ENCODE measurements around the gene COG5.

Gene COG5

DNA sequence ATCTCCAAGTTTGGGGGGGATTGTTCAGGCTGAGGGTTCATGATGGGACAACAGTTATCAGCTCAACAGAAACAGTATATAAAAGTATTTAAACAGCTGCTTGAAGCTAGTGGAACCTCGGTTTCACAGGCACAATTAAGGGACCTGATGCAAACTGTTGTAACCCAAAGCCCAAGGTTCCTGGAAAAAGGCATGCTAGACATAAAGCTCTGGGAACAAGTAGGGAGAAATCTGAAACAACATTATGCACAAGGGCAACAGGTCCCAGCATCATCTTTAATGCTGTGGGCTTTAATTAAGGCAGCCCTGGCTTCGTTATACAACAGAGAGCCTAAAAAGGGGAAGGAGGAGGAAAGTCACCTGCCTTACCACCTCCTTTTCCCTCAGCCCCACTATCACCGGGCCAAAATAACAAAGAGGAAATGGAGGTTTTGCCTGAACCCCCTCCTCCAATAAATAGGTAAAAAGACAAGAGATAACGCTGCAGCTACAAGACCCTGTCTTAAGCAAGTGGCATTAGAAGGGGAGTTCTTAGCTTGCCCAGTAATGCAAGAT is 177.1 kb downstream of the COG5 start:
- TF ChIP-seq, protein P1, sequence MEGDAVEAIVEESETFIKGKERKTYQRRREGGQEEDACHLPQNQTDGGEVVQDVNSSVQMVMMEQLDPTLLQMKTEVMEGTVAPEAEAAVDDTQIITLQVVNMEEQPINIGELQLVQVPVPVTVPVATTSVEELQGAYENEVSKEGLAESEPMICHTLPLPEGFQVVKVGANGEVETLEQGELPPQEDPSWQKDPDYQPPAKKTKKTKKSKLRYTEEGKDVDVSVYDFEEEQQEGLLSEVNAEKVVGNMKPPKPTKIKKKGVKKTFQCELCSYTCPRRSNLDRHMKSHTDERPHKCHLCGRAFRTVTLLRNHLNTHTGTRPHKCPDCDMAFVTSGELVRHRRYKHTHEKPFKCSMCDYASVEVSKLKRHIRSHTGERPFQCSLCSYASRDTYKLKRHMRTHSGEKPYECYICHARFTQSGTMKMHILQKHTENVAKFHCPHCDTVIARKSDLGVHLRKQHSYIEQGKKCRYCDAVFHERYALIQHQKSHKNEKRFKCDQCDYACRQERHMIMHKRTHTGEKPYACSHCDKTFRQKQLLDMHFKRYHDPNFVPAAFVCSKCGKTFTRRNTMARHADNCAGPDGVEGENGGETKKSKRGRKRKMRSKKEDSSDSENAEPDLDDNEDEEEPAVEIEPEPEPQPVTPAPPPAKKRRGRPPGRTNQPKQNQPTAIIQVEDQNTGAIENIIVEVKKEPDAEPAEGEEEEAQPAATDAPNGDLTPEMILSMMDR (IDR thresholded peaks at IDR 0.05; ENCODE audit: low read depth, low read length) = no peak

DNA sequence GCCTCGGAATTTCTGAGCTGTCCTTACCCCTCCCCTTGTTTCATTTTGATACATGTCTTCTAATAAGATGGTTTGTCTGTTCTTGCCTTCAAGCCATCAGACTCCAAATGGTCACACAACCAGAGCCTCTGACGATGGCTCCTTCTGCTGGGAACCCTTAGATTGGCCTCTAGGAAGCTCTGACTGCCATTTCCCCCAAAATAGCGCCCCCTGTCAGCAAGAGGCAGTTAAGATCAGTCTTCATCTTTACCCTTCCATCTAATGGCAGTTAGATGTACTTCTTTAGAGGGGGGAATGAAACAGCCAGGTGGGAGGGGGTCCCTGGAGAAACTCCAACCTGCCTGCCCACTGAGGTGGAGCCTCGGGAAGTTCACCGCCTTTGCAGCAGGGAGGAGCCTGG is 179.7 kb downstream of the COG5 start:
- Histone ChIP-seq H3K9me3 (no peaks in the 10 kb centered on the region), H3K4me3 (ENCODE audit: low read depth, low read length) (no peak overlapping the region), H3K4me1 (peaks cover 24% of the 10 kb centered on the region), H3K36me3 (no peaks in the 10 kb centered on the region), H3K27me3 (no peaks in the 10 kb centered on the region)
- DNase-seq = no peak
- TF ChIP-seq, protein P1 (IDR thresholded peaks at IDR 0.05; ENCODE audit: low read depth, low read length) = 0 out of 2 replicates have a peak, but pooled peaks have one; percentile 25

More for the DNA sequence above, 177.1 kb downstream of the COG5 start:
- Histone ChIP-seq H3K9me3 (no peaks in the 10 kb centered on the region), H3K4me3 (ENCODE audit: low read depth, low read length) (0 out of 2 replicates have a peak overlapping the region, but pooled peaks have one; percentile 10), H3K27me3 (no peaks in the 10 kb centered on the region), H3K36me3 (no peaks in the 10 kb centered on the region), H3K4me1 (peaks cover 26% of the 10 kb centered on the region)
- no peak for DNase-seq

DNA sequence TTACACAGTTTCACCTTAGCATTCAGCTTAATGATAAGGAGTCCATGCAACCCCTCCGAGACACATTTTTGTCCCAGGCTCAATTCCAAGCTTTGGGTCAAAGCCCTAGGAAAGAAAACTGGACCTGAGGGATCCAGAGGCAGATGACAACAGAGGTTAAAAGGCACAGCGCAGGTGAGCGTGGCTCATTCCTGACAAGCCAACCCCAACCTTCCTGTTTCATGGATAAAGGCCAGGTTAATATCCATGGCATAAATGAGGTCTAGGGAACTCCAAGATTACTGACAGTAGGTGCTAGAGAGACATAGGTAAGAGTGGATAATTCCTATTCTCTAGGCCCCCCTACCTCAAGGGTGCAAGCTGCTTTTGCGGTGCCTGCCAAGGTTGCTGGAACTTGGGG is 180.5 kb downstream of the COG5 start:
- no peak for DNase-seq
- Histone ChIP-seq H3K27me3 (no peaks in the 10 kb centered on the region), H3K9me3 (no peaks in the 10 kb centered on the region), H3K4me1 (peaks cover 17% of the 10 kb centered on the region), H3K4me3 (ENCODE audit: low read depth, low read length) (no peak overlapping the region), H3K36me3 (no peaks in the 10 kb centered on the region)
- TF ChIP-seq, protein P1 (IDR thresholded peaks at IDR 0.05; ENCODE audit: low read depth, low read length) = no peak

DNA sequence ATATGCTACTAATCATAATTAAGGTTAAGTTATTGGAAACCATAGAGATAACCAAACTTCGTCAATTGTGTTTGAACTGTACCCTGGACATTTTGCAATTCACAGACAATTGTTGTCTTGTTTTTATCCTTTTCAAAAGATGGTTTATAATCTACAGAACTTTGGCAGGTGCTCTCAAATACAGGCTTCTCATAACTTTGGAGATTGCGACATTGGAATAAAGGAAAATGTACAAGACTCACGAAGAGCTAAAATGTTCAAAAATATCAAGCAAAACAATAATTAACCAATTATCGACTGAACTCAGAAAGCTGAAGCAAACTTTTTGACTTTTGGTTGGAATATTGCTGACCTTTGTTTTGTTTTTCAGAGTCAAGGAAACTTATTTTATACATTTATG is 182.3 kb downstream of the COG5 start:
- H3K4me1 ChIP-seq = peaks cover 3% of the 10 kb centered on the region
- TF ChIP-seq, protein P1 (IDR thresholded peaks at IDR 0.05; ENCODE audit: low read depth, low read length) = no peak
- DNase-seq = no peak

DNA sequence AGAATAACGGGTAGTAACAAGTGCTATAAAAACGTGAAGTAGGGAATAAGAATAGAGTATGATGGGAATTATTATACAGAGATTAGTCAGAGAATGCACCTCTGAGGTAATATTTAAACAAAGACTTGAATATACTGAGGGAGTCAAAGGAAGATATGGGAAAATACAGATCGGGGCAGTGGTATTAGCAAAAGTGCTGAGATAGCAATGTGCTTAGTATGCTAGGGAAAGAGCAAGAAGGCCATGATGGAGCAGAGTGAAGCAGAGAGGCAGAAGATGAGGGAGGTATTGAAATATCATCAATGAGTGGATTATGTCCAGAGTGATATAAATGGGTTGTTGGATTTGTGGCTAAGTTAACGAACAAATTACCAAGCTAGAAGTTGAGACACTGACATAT is 190.4 kb downstream of the COG5 start:
- H3K27me3 ChIP-seq = no peaks in the 10 kb centered on the region
- no peaks in the 10 kb centered on the region for H3K36me3 ChIP-seq
- no peak for DNase-seq
- TF ChIP-seq, protein P1 (IDR thresholded peaks at IDR 0.05; ENCODE audit: low read depth, low read length) = no peak
- no peaks in the 10 kb centered on the region for H3K4me1 ChIP-seq
- no peaks in the 10 kb centered on the region for H3K9me3 ChIP-seq
- H3K4me3 ChIP-seq (ENCODE audit: low read depth, low read length) = no peak overlapping the region

More for the DNA sequence above, 182.3 kb downstream of the COG5 start:
- Histone ChIP-seq H3K4me3 (ENCODE audit: low read depth, low read length) (no peak overlapping the region), H3K27me3 (no peaks in the 10 kb centered on the region), H3K36me3 (no peaks in the 10 kb centered on the region), H3K9me3 (no peaks in the 10 kb centered on the region)

DNA sequence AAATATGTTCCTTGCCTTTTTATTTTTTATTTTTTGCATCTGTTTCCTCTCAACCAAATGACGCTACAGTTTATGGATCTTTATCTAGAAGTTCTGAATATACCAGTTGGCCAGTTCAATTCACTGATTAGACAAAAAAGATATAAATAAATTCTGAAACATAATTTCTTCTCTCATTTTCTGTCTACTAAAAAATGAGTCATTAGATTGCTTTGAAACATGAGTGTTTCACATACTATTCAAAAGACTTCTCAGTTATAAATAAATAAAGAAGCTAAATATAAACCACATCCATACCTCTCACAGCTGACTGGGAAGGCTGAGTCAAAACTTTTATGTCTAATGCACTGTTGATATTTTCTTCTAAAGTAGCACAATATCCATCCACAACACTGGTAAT is 191.4 kb downstream of the COG5 start:
- TF ChIP-seq, protein P1 (IDR thresholded peaks at IDR 0.05; ENCODE audit: low read depth, low read length) = no peak
- Histone ChIP-seq H3K4me1 (no peaks in the 10 kb centered on the region), H3K27me3 (no peaks in the 10 kb centered on the region), H3K9me3 (no peaks in the 10 kb centered on the region), H3K4me3 (ENCODE audit: low read depth, low read length) (no peak overlapping the region), H3K36me3 (no peaks in the 10 kb centered on the region)
- DNase-seq = no peak
